GM12878 (cell line): ENCODE data around the gene MACROD2. TPM values are rescaled to one million over a fixed set of nuclear protein-coding genes. Genes with fewer than 3 reads are reported as not detected.

Source experiments
- ATAC-seq: fragments of 200-7000 bp; cut with Tn5 transposase; 3 replicates; pipeline ENCODE4 v1.9.1; 2020; ENCODE audit warnings: mild to moderate bottlenecking, moderate library complexity
- BruUV-seq: library from RNA; stranded (reverse); fragments of 400-500 nt; replicated peaks from 2 replicates; lab custom pipeline; 2021; lab: Mats Ljungman, UMichigan
- CTCF ChIA-PET: fragments of 300-600 bp; sonication (Branson Sonifier 250); formaldehyde crosslinking; extraction: SDS; loops from one replicate; lab custom pipeline; 2021; ENCODE audit warnings: inconsistent platforms; lab: Yijun Ruan, JAX
- POLR2A ChIA-PET: fragments of 350-600 bp; formaldehyde crosslinking; extraction: SDS; loops from one replicate; lab custom pipeline; 2021; ENCODE audit warnings: inconsistent platforms; lab: Charles Lee
- RAD21 ChIA-PET: fragments of 300-600 bp; sonication (Branson Sonifier 250); formaldehyde crosslinking; loops from one replicate; lab custom pipeline; 2023; ENCODE audit warnings: antibody characterized with exemption; ENCODE audit not compliant: unreplicated experiment; lab: Charles Lee
- SMC1A ChIA-PET: fragments of 300-600 bp; sonication (Branson Sonifier 250); formaldehyde crosslinking; loops from one replicate; lab custom pipeline; 2023; ENCODE audit not compliant: unreplicated experiment, uncharacterized antibody; lab: Charles Lee
- DNase-seq: peaks from one replicate; pipeline ENCODE4 v3.0.0-alpha.2; 2011; ENCODE audit warnings: low read depth, low spot score
- FAIRE-seq: peaks from 3 replicates; lab custom pipeline; 2011; peaks lifted over from hg19 to GRCh38; lab: Jason Lieb, UNC
- H2AFZ ChIP-seq: 2 replicates; pipeline ENCODE4 v1.6.0; 2011; ENCODE audit warnings: low read depth, low read length, control low read depth; ENCODE audit not compliant: control insufficient read depth
- H3K27ac ChIP-seq: 2 replicates; pipeline ENCODE4 v1.5.1; 2011; ENCODE audit warnings: control low read depth; ENCODE audit not compliant: control insufficient read depth, insufficient read depth
- H3K27me3 ChIP-seq, 2 experiments: replicated peaks in 1 of 2; 2 replicates each; pipeline versions ENCODE4 v1.6.0 to v1.6.1; 2011; ENCODE audit warnings: low read length in 1 of 2; ENCODE audit not compliant: control insufficient read depth in 2 of 2, insufficient read depth in 2 of 2
- H3K36me3 ChIP-seq, 2 experiments: 2 replicates each; pipeline ENCODE4 v1.5.1; 2011; ENCODE audit warnings: low read length in 1 of 2; ENCODE audit not compliant: control insufficient read depth in 2 of 2, insufficient read depth in 2 of 2
- H3K4me1 ChIP-seq: 2 replicates; pipeline ENCODE4 v1.6.1; 2011; ENCODE audit warnings: mild to moderate bottlenecking, low read length, moderate library complexity, mixed read lengths; ENCODE audit not compliant: control insufficient read depth, insufficient read depth
- H3K4me2 ChIP-seq: 2 replicates; pipeline ENCODE4 v1.6.0; 2011; ENCODE audit warnings: control low read depth; ENCODE audit not compliant: control insufficient read depth, insufficient read depth
- H3K4me3 ChIP-seq: fragments of 200-600 bp; sonication (generic); 2 replicates; pipeline ENCODE4 v1.5.1; 2016
- H3K79me2 ChIP-seq: 2 replicates; pipeline ENCODE4 v1.6.0; 2011; ENCODE audit warnings: low read length; ENCODE audit not compliant: control insufficient read depth, insufficient read depth
- H3K9ac ChIP-seq: 2 replicates; pipeline ENCODE4 v1.8.0; 2011; ENCODE audit warnings: low read length, control low read depth, mixed read lengths; ENCODE audit not compliant: control insufficient read depth, insufficient read depth
- H3K9me3 ChIP-seq: replicated peaks from 3 replicates; pipeline ENCODE4 v1.5.1; 2011; ENCODE audit warnings: mild to moderate bottlenecking, low read length; ENCODE audit not compliant: control insufficient read depth, insufficient read depth
- H4K20me1 ChIP-seq: 2 replicates; pipeline ENCODE4 v1.6.0; 2011; ENCODE audit not compliant: control insufficient read depth, insufficient read depth
- BCL11A ChIP-seq: IDR thresholded peaks from 2 replicates; pipeline ENCODE4 v1.6.1; 2011; ENCODE audit warnings: low read depth, low read length
- BHLHE40 ChIP-seq, 2 experiments: fragments of 450-650 bp in 1 of 2; IDR thresholded peaks; 2 replicates each; pipeline ENCODE4 v1.6.1; 2011 to 2017; ENCODE audit warnings: low read depth in 2 of 2, borderline replicate concordance in 1 of 2, improper control_type of control experiment in 1 of 2, low read length in 1 of 2, mild to moderate bottlenecking in 1 of 2
- BMI1 ChIP-seq: fragments of 450-650 bp; IDR thresholded peaks from 2 replicates; pipeline ENCODE4 v1.6.1; 2016; ENCODE audit warnings: mild to moderate bottlenecking, moderate library complexity, borderline replicate concordance
- DPF2 ChIP-seq: fragments of 450-650 bp; IDR thresholded peaks from 2 replicates; pipeline ENCODE4 v1.6.1; 2017; ENCODE audit warnings: mild to moderate bottlenecking
- JUNB ChIP-seq: IDR thresholded peaks from 2 replicates; pipeline ENCODE4 v1.6.1; 2016; ENCODE audit warnings: antibody characterized with exemption, mild to moderate bottlenecking
- MEF2A ChIP-seq: IDR thresholded peaks from 2 replicates; pipeline ENCODE4 v1.6.1; 2011; ENCODE audit warnings: low read depth, mild to moderate bottlenecking, low read length, moderate library complexity; ENCODE audit not compliant: insufficient read depth
- MTA2 ChIP-seq: fragments of 450-650 bp; IDR thresholded peaks from 2 replicates; pipeline ENCODE4 v1.6.1; 2016; ENCODE audit warnings: low read depth, mild to moderate bottlenecking, moderate library complexity
- MYB ChIP-seq: fragments of 150-350 bp; IDR thresholded peaks from 2 replicates; pipeline ENCODE4 v1.6.1; 2014; ENCODE audit warnings: mild to moderate bottlenecking, low read depth, low read length, borderline replicate concordance
- NFIC ChIP-seq: IDR thresholded peaks from 2 replicates; pipeline ENCODE4 v1.6.1; 2012; ENCODE audit warnings: low read depth, mild to moderate bottlenecking, inconsistent platforms, low read length, moderate library complexity
- PAX5 ChIP-seq: IDR thresholded peaks from 2 replicates; pipeline ENCODE4 v1.6.1; 2011; ENCODE audit warnings: low read depth, low read length, borderline replicate concordance
- POU2F2 ChIP-seq: IDR thresholded peaks from 3 replicates; pipeline ENCODE4 v1.6.1; 2011; ENCODE audit warnings: low read depth, mild to moderate bottlenecking, low read length, borderline replicate concordance
- RAD51 ChIP-seq: fragments of 450-650 bp; IDR thresholded peaks from 2 replicates; pipeline ENCODE4 v1.6.1; 2016; ENCODE audit warnings: moderate library complexity, mild to moderate bottlenecking, inconsistent platforms
- RUNX3 ChIP-seq: IDR thresholded peaks from 2 replicates; pipeline ENCODE4 v1.6.1; 2012; ENCODE audit warnings: low read length, inconsistent platforms
- SMAD5 ChIP-seq: IDR thresholded peaks from 2 replicates; pipeline ENCODE4 v1.6.1; 2016; ENCODE audit warnings: antibody characterized with exemption, low read depth
- TAF1 ChIP-seq: IDR thresholded peaks from 2 replicates; pipeline ENCODE4 v1.6.1; 2011; ENCODE audit warnings: mild to moderate bottlenecking, low read depth, low read length, borderline replicate concordance
- TBL1XR1 ChIP-seq: IDR thresholded peaks from 2 replicates; pipeline ENCODE4 v1.6.1; 2012; ENCODE audit warnings: low read depth, low read length, improper control_type of control experiment
- TCF12 ChIP-seq: IDR thresholded peaks from 2 replicates; pipeline ENCODE4 v1.6.1; 2011; ENCODE audit warnings: low read depth, mild to moderate bottlenecking, low read length
- TCF7 ChIP-seq: IDR thresholded peaks from 2 replicates; pipeline ENCODE4 v1.6.1; 2014; ENCODE audit warnings: antibody characterized with exemption, borderline replicate concordance
- WGBS: methylation state at CpG from one replicate; pipeline ENCODE4 v1.1.6; 2016; ENCODE audit warnings: low lambda C conversion rate; ENCODE audit not compliant: insufficient replicate concordance, insufficient coverage; ENCODE audit errors: missing lambda C conversion rate; 5-methylcytosine and 5-hydroxymethylcytosine counted together
- in situ Hi-C: fragments of 300-500 bp; cut with MboI; formaldehyde crosslinking; loops from 9 replicates; pipeline ENCODE4 v1.14.3; 2018; ENCODE audit warnings: mixed read lengths
- intact Hi-C: fragments of 100-400 bp; cut with micrococcal nuclease; formaldehyde crosslinking; loops from one replicate; pipeline ENCODE4 v1.14.2; 2022; ENCODE audit not compliant: unreplicated experiment
- polyA plus RNA-seq, 11 experiments: library from polyadenylated mRNA; depleted of rRNA in 4 of 11; unstranded in 6 of 11; stranded (reverse) in 5 of 11; fragments of >200 nt; fragmentation: Nextera tagmentation in 4 of 11; fragmentation: Illumina TruSeq in 1 of 11; extraction: Ambion mirVana in 4 of 11; extraction: Trizol in 1 of 11; gene quantifications; 1 replicate in 1 of 11; 2 replicates in 10 of 11; pipeline versions ENCODE4 v1.2.1 to v1.2.3, GENCODE V29; 2011 to 2016; ENCODE audit warnings: inconsistent platforms in 2 of 11, missing spikeins in 2 of 11, low read depth in 1 of 11
- total RNA-seq, 4 experiments: library from RNA; depleted of rRNA in 3 of 4; stranded (reverse); fragments of >200 nt in 3 of 4; fragmentation: Illumina TruSeq in 1 of 4; extraction: Trizol in 1 of 4; gene quantifications; 2 replicates each; pipeline versions ENCODE4 v1.2.1 to v1.2.3, GENCODE V29; 2013 to 2021
- TF ChIP-seq, protein P1 (sequence below): fragments of 150-350 bp; IDR thresholded peaks from 2 replicates; pipeline ENCODE4 v1.6.1; 2014; ENCODE audit warnings: mild to moderate bottlenecking, low read depth, low read length
- TF ChIP-seq, protein P2 (sequence below): fragments of 450-650 bp; IDR thresholded peaks from 2 replicates; pipeline ENCODE4 v1.6.1; 2017; ENCODE audit warnings: low read depth, mild to moderate bottlenecking, moderate library complexity
- TF ChIP-seq, protein P3 (sequence below): IDR thresholded peaks from 2 replicates; pipeline ENCODE4 v1.6.1; 2012; ENCODE audit warnings: low read length, inconsistent platforms

MACROD2 gene
- total and polyA plus RNA-seq, 10 of the 15 experiments (the other 5 are each of a cell fraction or from before 2014, with no cell fraction given): 1.1 to 21.5 (median 2.2) TPM

DNA sequence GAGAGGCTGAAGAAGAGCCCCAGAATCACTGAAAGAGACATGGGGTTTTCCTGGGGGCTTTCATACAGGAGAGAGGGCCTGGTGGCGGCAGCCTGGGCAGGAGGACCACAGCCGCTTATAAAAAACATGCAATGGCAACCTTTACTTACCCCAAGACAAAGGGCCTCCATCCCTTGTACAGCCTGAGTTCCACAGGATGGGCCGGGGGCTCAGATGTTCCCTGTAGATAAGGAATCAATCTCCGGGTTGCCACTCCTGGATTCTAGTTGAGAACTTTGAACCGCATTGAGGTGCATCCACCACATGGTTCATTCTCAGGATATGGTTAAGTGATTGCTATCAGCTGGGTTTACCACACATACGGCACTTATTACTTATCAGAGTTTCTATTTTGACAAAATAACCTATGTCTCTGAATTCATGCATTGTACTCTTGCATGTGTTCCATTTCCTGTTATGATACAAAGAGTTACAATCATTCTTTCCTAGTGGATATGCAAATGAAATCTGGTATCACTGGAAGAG, 1900.3 kb downstream of the MACROD2 start:
- Histone ChIP-seq H4K20me1 (no peaks in the 10 kb centered on the region), H3K36me3 (peaks cover 0 to 4% of the 10 kb centered on the region in 2 experiments; a peak in 1 of 4 replicates), H3K27ac (no peak overlapping the region), H3K4me2 (no peak overlapping the region), H2AFZ (no peak overlapping the region), H3K4me3 (no peak overlapping the region), H3K9me3 (no peaks in the 10 kb centered on the region), H3K79me2 (no peaks in the 10 kb centered on the region), H3K4me1 (no peaks in the 10 kb centered on the region), H3K27me3 (no peaks in the 10 kb centered on the region), H3K9ac (no peak overlapping the region)
- ATAC-seq: peak; percentile 96
- peak; percentile 48 for DNase-seq
- RAD21 ChIA-PET: no interaction called here
- WGBS: 44% methylated on average over 6 of the region's 6 CpGs
- CTCF ChIA-PET: interaction anchor here (0.8 to 1.0 kb wide), 2 partner anchors 20 to 196 kb away, joined by 3 to 5 read pairs; no protein-coding TSS in a partner anchor
- peak; percentile 95 for FAIRE-seq
- SMC1A ChIA-PET: interaction anchor here (1.0 to 1.3 kb wide), 2 partner anchors 39 to 91 kb away, joined by 3 read pairs; no protein-coding TSS in a partner anchor
- in situ Hi-C loops: no loop called here
- no TSS peak for BruUV-seq
- POLR2A ChIA-PET: no interaction called here
- intact Hi-C loops: loop anchor here (5.0 kb wide), 1 partner anchor 92 kb away; no protein-coding TSS in a partner anchor
- TF ChIP-seq TAF1 (0 out of 2 replicates have a peak, but pooled peaks have one; percentile 20), BCL11A (peak; percentile 87), BHLHE40 (IDR thresholded peaks at IDR 0.05; ENCODE audit: borderline replicate concordance in 1 of 2, low read depth in 2 of 2, low read length in 1 of 2) (peak; percentile 55 to 58; a peak in 2 of 4 replicates), BMI1 (peak; percentile 51; the same call in 1 of the 2 replicates), NFIC (peak; percentile 69), TCF12 (peak; percentile 61), MYB (no peak), MEF2A (no peak), SMAD5 (no peak), TCF7 (no peak), RAD51 (peak; percentile 11; the same call in 1 of the 2 replicates), RUNX3 (peak; percentile 96), PAX5 (peak; percentile 86), POU2F2 (peak; percentile 81; the same call in 2 of the 3 replicates), TBL1XR1 (peak; percentile 62; the same call in 1 of the 2 replicates), DPF2 (peak; percentile 83; the same call in 1 of the 2 replicates), MTA2 (peak; percentile 88), JUNB (peak; percentile 59)
- TF ChIP-seq, protein P1, sequence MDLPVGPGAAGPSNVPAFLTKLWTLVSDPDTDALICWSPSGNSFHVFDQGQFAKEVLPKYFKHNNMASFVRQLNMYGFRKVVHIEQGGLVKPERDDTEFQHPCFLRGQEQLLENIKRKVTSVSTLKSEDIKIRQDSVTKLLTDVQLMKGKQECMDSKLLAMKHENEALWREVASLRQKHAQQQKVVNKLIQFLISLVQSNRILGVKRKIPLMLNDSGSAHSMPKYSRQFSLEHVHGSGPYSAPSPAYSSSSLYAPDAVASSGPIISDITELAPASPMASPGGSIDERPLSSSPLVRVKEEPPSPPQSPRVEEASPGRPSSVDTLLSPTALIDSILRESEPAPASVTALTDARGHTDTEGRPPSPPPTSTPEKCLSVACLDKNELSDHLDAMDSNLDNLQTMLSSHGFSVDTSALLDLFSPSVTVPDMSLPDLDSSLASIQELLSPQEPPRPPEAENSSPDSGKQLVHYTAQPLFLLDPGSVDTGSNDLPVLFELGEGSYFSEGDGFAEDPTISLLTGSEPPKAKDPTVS: no peak
- TF ChIP-seq, protein P2, sequence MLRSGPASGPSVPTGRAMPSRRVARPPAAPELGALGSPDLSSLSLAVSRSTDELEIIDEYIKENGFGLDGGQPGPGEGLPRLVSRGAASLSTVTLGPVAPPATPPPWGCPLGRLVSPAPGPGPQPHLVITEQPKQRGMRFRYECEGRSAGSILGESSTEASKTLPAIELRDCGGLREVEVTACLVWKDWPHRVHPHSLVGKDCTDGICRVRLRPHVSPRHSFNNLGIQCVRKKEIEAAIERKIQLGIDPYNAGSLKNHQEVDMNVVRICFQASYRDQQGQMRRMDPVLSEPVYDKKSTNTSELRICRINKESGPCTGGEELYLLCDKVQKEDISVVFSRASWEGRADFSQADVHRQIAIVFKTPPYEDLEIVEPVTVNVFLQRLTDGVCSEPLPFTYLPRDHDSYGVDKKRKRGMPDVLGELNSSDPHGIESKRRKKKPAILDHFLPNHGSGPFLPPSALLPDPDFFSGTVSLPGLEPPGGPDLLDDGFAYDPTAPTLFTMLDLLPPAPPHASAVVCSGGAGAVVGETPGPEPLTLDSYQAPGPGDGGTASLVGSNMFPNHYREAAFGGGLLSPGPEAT: peak; percentile 72; the same call in 1 of the 2 replicates
- TF ChIP-seq, protein P3, sequence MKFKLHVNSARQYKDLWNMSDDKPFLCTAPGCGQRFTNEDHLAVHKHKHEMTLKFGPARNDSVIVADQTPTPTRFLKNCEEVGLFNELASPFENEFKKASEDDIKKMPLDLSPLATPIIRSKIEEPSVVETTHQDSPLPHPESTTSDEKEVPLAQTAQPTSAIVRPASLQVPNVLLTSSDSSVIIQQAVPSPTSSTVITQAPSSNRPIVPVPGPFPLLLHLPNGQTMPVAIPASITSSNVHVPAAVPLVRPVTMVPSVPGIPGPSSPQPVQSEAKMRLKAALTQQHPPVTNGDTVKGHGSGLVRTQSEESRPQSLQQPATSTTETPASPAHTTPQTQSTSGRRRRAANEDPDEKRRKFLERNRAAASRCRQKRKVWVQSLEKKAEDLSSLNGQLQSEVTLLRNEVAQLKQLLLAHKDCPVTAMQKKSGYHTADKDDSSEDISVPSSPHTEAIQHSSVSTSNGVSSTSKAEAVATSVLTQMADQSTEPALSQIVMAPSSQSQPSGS: peak; percentile 79
